ENCODE results near the gene GNAQ. TPM values are rescaled to one million over a fixed set of nuclear protein-coding genes. Genes with fewer than 3 reads are reported as not detected.

GNAQ gene
- total and polyA plus RNA-seq, 2 donors (not counting 1 experiment from before 2014, with no cell fraction given), result 30.4 to 74.3 TPM

GRCh38 chr9:77951369-77951768 lies 80.2 kb downstream of the GNAQ start:
- DNase-seq (ENCODE audit: low read depth in 2 of 2), result no peak
- TF ChIP-seq EZH2 (IDR thresholded peaks at IDR 0.05; ENCODE audit: low read length, missing control alignments) (no peak), CTCF (conservative IDR thresholded peaks at IDR 0.05 in 1 of 2, IDR thresholded peaks at IDR 0.05 in 1 of 2; ENCODE audit: low read depth in 1 of 2, low read length in 2 of 2) (no peak)
- no peak overlapping the region for H2AFZ ChIP-seq (ENCODE audit: low read length)
- H3K79me2 ChIP-seq (ENCODE audit: control insufficient read depth, insufficient read depth, low read length), result peaks cover 3% of the 10 kb centered on the region
- H3K27me3 ChIP-seq (ENCODE audit: control insufficient read depth, insufficient read depth, low read length), result no peaks in the 10 kb centered on the region
- H3K4me1 ChIP-seq (ENCODE audit: control insufficient read depth, extremely low read depth, insufficient read depth, low read length), result peaks cover 13% of the 10 kb centered on the region
- no peaks in the 10 kb centered on the region for H4K20me1 ChIP-seq (ENCODE audit: control insufficient read depth, extremely low read depth, insufficient read depth, low read length)
- no peak overlapping the region for H3K4me2 ChIP-seq (ENCODE audit: extremely low read depth, insufficient read depth, low read length)
- H3K9me3 ChIP-seq (ENCODE audit: control insufficient read depth, insufficient read depth, low read depth, low read length), result no peaks in the 10 kb centered on the region
- H3K4me3 ChIP-seq (replicated peaks in 1 of 4; ENCODE audit: control extremely low read depth in 1 of 4, insufficient read depth in 1 of 4, low read depth in 3 of 4, low read length in 4 of 4), result no peak overlapping the region
- no peak overlapping the region for H3K27ac ChIP-seq (ENCODE audit: insufficient read depth, low read length)
- H3K36me3 ChIP-seq (ENCODE audit: control insufficient read depth, insufficient read depth, low read length), result no peaks in the 10 kb centered on the region
- H3K9ac ChIP-seq (ENCODE audit: insufficient read depth, low read length), result no peak overlapping the region

- Histone ChIP-seq H3K27me3 (ENCODE audit: control insufficient read depth, insufficient read depth, low read length) (no peaks in the 10 kb centered on the region), H3K36me3 (ENCODE audit: control insufficient read depth, insufficient read depth, low read length) (no peaks in the 10 kb centered on the region), H4K20me1 (ENCODE audit: control insufficient read depth, extremely low read depth, insufficient read depth, low read length) (no peaks in the 10 kb centered on the region), H3K9me3 (ENCODE audit: control insufficient read depth, insufficient read depth, low read depth, low read length) (no peaks in the 10 kb centered on the region), H2AFZ (ENCODE audit: low read length) (no peak overlapping the region), H3K4me2 (ENCODE audit: extremely low read depth, insufficient read depth, low read length) (no peak overlapping the region), H3K4me3 (replicated peaks in 1 of 4; ENCODE audit: control extremely low read depth in 1 of 4, insufficient read depth in 1 of 4, low read depth in 3 of 4, low read length in 4 of 4) (no peak overlapping the region), H3K27ac (ENCODE audit: insufficient read depth, low read length) (no peak overlapping the region), H3K9ac (ENCODE audit: insufficient read depth, low read length) (no peak overlapping the region), H3K4me1 (ENCODE audit: control insufficient read depth, extremely low read depth, insufficient read depth, low read length) (peaks cover 11% of the 10 kb centered on the region), H3K79me2 (ENCODE audit: control insufficient read depth, insufficient read depth, low read length) (peaks cover 3% of the 10 kb centered on the region)
- TF ChIP-seq CTCF (conservative IDR thresholded peaks at IDR 0.05 in 1 of 2, IDR thresholded peaks at IDR 0.05 in 1 of 2; ENCODE audit: low read depth in 1 of 2, low read length in 2 of 2), result no peak
- TF ChIP-seq EZH2 (IDR thresholded peaks at IDR 0.05; ENCODE audit: low read length, missing control alignments), result no peak
- no peak for DNase-seq (ENCODE audit: low read depth in 2 of 2)
Measured at GRCh38 chr9:77949751-77950436, 81.7 kb downstream of the GNAQ start.

- Histone ChIP-seq H3K79me2 (ENCODE audit: control insufficient read depth, insufficient read depth, low read length) (peaks cover 6% of the 10 kb centered on the region), H4K20me1 (ENCODE audit: control insufficient read depth, extremely low read depth, insufficient read depth, low read length) (no peaks in the 10 kb centered on the region)
- DNase-seq (ENCODE audit: low read depth in 2 of 2), result no peak
Measured at GRCh38 chr9:77947651-77948050, 84.0 kb downstream of the GNAQ start.

More at GRCh38 chr9:77947651-77948050, 84.0 kb downstream of the GNAQ start:
- no peak overlapping the region for H2AFZ ChIP-seq (ENCODE audit: low read length)
- H3K27me3 ChIP-seq (ENCODE audit: control insufficient read depth, insufficient read depth, low read length), result no peaks in the 10 kb centered on the region
- no peaks in the 10 kb centered on the region for H3K36me3 ChIP-seq (ENCODE audit: control insufficient read depth, insufficient read depth, low read length)
- H3K4me2 ChIP-seq (ENCODE audit: extremely low read depth, insufficient read depth, low read length), result no peak overlapping the region
- no peaks in the 10 kb centered on the region for H3K9me3 ChIP-seq (ENCODE audit: control insufficient read depth, insufficient read depth, low read depth, low read length)
- no peak overlapping the region for H3K9ac ChIP-seq (ENCODE audit: insufficient read depth, low read length)
- peaks cover 5% of the 10 kb centered on the region for H3K4me1 ChIP-seq (ENCODE audit: control insufficient read depth, extremely low read depth, insufficient read depth, low read length)
- TF ChIP-seq EZH2 (IDR thresholded peaks at IDR 0.05; ENCODE audit: low read length, missing control alignments), result no peak
- no peak for TF ChIP-seq CTCF (conservative IDR thresholded peaks at IDR 0.05 in 1 of 2, IDR thresholded peaks at IDR 0.05 in 1 of 2; ENCODE audit: low read depth in 1 of 2, low read length in 2 of 2)
- H3K4me3 ChIP-seq (replicated peaks in 1 of 4; ENCODE audit: control extremely low read depth in 1 of 4, insufficient read depth in 1 of 4, low read depth in 3 of 4, low read length in 4 of 4), result no peak overlapping the region
- H3K27ac ChIP-seq (ENCODE audit: insufficient read depth, low read length), result no peak overlapping the region

All from fibroblast of lung (primary cell).